Colon (tissue), 2 donors: Measurements from ENCODE around the gene MYL6B.
"Not testable (repeated sequence)": the region's sequence is repeated elsewhere in the genome, so short reads cannot be mapped to it uniquely, and the experiment has no call there.

ENCODE experiments used
- FAIRE-seq: peaks from 2 replicates; lab custom pipeline; 2012; peaks lifted over from hg19 to GRCh38; lab: Jason Lieb, UNC
- donor health status: control.
- donor health status: control.

MYL6B gene

DNA sequence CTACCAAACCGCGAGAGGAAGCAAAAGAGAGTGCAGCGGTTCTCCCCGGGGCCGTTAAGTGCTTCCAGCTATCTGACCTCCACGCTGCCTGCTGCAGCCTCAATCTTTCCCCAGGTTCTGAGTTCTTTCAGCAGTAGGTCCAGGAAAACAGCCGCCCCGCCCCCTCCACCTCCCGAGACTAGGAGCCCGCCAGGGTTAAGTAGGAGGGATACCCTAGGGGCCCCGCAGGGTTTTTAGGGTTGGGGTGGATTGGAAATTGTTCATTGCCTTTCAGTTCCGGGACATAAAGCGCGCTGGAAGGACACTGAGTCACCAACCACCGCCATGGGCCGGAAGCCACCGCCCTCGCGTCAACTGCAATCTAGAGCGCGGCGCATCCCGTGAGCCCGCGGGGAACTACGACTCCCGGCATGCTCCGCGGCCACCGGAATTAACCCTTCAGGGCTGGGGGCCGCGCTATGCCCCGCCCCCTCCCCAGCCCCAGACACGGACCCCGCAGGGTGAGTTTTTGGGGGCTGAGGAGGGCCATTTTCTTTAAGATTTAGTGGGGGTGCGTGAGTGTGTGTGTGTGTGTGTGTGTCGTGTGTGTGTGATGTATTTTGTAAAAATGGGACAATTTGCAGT lies at the start of gene MYL6B:
Gene MYL6B (plus strand): TSS at position 456 of the 624 bp plus-strand sequence. CDS start 1,332 bp downstream, outside the sequence.
- no peak for FAIRE-seq

DNA sequence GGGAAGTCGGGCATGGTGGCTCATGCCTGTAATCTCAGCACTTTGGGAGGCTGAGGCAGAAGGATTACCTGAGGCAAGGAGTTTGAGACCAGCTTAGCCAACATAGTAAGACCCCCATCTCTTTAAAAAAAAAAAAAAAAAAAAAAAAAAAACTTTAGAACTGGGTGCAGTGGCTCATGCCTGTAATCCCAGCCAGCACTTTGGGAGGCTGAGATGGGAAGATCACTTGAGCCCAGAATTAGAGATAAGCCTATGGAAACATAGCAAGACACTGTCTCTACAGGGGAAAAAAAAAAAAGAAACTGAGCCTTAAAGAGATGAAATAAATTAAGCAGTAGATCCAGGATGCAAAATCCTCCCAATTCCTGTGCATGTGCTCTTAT lies 49.7 kb upstream of the MYL6B start:
- FAIRE-seq, result no peak

- FAIRE-seq, result no peak
Measured at GRCh38 chr12:56103066-56103711, 49.2 kb upstream of the MYL6B start.

- no peak for FAIRE-seq
Measured at GRCh38 chr12:56103823-56104108, 48.6 kb upstream of the MYL6B start.

DNA sequence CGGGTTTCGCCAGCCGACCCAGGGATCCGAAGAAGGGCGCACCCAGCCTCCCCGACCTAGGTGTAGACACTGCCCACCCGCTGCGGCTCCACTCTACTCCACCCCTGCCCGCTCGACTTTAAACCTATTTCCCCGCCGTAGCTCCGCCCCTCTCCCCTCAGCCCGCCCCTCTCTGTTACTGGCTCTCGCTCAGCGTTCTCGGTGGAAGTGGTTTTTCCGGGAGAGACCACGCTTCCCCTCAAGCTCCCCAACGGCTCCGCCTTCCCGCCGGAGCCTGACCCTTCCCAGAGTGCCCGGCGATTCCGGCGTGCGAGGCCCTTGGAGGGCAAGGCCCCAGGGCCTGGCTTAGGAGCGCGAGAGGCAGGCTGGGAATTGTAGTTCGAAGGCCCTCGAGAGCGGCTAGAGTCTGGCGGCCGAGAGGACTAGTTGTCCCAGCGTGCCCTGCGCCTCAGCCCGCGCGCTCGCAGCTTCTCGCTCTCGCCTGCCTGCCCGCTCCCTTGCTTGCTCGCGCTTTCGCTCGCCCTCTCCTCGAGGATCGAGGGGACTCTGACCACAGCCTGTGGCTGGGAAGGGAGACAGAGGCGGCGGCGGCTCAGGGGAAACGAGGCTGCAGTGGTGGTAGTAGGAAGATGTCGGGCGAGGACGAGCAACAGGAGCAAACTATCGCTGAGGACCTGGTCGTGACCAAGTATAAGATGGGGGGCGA lies 48.1 kb upstream of the MYL6B start, which contains the start of gene PA2G4:
Gene PA2G4 (plus strand): TSS at position 451 of the 706 bp plus-strand sequence. CDS start 179 bp downstream, at position 630.
- FAIRE-seq, result no peak

- no peak for FAIRE-seq
Measured at GRCh38 chr12:56104815-56105608, 47.4 kb upstream of the MYL6B start.

- FAIRE-seq, result no peak
Measured at GRCh38 chr12:56105609-56105902, 46.8 kb upstream of the MYL6B start.

DNA sequence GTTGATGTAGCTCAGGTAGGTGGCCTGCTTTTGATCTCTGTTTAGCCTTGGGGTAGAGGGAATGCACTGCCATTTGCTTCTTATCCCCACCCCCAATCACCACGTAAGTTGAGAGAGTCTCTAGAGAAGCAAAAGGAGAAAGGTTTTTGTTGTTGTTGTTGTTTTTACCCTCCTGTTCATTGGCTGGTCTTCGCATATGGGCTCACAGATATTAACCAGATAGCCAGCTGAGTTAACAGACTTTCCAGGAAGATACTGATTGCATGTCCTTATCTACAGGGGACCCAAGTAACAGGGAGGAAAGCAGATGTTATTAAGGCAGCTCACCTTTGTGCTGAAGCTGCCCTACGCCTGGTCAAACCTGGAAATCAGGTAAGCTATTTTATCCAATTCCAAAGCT lies 45.1 kb upstream of the MYL6B start:
- no peak for FAIRE-seq

DNA sequence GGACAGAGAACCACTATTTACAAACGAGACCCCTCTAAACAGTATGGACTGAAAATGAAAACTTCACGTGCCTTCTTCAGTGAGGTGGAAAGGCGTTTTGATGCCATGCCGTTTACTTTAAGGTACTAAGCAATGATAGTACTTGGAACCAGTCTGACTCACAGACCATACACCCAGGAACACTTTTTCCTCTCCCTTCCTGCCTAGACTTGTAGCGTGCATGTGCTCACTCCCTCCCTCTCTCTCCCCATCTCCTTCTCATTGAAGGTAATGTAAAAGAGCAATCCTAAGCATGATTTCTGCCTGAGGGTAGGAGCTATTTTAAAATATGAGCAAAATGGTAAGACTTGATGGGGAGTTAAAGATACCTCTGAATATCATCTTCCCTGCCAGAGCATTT lies 41.8 kb upstream of the MYL6B start:
- FAIRE-seq, result no peak

GRCh38 chr12:56114084-56114483 lies 38.3 kb upstream of the MYL6B start:
- no peak for FAIRE-seq

DNA sequence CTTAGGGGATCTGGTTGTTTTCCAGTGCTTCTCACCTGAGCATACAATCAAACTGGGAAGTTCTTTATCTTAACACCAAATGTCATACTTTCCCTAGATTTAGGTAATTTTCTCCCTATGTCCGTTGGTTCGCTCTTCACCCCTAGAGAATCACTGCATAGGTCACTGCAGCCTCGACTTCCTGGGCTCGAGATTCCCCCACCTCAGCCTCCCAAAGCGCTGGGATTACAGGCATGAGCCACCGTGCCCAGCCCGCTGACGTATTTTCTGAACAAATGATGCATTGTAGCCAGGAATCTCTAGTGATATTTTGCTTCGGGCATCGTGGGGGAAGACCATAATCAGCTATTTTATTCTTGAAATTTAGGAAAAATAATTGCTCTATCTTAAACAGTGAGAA lies 37.1 kb upstream of the MYL6B start:
- FAIRE-seq, result no peak

- FAIRE-seq, result no peak
Measured at GRCh38 chr12:56116267-56117081, 35.9 kb upstream of the MYL6B start, which contains the start of gene RPL41. Gene RPL41, plus strand, starts transcription at chr12:56116633.

DNA sequence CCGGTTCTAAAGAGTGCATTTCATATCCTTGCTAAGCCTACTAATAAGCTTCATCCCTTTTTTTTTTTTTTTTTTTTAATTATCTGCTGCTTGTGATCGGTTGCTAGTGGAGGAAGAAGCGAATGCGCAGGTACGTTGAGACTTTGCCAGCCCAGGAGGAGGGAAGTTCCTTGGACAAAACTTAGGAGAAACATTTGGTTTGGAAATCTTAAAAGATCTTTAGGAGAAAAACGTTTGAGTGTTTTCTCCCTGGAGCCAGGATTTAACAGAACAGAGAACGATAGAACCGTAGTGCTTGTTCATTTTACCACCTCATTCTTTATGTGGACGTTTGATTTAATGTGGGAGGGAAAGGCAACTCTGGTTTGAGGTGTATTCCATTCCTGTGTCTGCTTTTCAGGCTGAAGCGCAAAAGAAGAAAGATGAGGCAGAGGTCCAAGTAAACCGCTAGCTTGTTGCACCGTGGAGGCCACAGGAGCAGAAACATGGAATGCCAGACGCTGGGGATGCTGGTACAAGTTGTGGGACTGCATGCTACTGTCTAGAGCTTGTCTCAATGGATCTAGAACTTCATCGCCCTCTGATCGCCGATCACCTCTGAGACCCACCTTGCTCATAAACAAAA lies 35.2 kb upstream of the MYL6B start:
- not testable (repeated sequence) for FAIRE-seq

DNA sequence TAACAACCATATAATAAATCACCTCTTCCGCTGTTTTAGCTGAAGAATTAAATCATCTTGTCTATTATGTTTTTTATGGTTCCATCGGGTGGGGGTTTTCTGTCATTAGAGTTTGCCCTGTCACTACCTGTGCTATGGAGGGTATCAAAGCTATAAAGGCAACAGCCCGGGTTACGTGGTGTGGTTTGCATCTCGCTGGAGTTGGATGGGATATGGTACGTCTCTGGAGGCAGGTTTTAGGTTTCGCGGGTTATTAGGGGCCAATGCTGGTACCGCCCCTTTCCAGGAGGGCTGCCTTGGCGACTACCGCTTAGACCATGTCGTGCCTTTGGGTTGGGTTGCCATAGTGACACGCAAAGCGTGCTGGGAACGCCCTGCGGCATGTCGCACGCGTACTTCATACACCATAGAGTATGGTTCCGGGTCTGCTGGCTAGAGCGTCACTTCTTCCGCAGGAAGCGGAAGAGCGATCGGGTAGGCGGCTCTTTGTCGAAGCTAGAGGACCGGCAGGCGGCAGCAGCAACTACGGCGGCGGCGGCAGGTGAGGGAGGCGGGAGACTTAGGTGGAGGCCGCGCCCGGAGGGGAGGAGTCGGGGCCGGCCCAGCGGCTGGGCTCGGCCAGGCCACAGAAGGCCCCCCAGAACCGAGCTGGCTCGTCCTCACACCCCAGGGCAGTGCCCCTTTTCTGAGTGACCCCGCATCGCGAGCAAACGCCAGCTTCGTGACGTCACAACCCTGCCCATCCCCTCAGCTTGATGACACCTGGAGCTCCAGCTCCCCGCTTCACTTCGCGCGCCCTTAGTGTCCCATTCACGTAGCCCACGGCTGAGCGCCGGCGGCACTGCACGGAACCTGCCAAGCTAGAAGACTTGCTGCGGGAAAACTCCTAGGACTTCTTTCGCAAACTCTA lies 34.4 kb upstream of the MYL6B start, which contains the start of gene ZC3H10:
Gene ZC3H10 (plus strand): TSS at position 489 of the 910 bp plus-strand sequence. CDS start 2,297 bp downstream, outside the sequence.
- FAIRE-seq, result no peak

DNA sequence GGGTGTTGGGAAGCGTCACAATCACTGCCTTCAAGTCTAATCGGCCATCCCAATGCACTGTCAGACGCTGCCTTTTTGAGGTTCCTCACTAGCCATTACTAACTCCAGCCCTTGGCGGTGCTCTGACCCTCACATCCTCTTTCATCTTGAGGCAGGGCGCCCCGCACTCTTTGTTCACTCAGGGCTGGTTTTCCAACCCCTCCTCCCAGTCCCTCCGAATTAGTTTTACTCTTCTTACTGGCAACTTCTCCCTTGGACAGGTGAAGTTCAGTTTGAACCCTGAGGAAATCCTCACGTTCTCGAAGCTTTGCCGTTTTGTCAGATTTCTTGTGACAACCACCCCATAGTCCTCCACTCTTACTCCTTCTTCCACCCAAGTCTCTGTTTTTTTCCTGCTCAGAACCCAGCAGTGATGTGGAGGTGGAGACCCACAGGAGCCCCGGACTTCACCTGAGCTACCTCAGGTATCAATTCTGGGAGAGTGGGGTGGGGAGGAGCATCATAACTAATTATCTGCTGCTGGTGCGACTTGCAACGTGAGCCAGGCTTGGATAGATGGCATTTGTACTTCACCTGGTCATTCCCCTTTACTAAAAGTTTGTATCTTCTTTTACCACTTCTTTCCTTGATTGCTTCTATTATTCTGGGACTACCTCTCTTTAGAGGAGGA lies 33.6 kb upstream of the MYL6B start:
- no peak for FAIRE-seq

- no peak for FAIRE-seq
Measured at GRCh38 chr12:56119361-56119796, 33.0 kb upstream of the MYL6B start.

GRCh38 chr12:56120158-56120846 lies 32.1 kb upstream of the MYL6B start:
- no peak for FAIRE-seq

DNA sequence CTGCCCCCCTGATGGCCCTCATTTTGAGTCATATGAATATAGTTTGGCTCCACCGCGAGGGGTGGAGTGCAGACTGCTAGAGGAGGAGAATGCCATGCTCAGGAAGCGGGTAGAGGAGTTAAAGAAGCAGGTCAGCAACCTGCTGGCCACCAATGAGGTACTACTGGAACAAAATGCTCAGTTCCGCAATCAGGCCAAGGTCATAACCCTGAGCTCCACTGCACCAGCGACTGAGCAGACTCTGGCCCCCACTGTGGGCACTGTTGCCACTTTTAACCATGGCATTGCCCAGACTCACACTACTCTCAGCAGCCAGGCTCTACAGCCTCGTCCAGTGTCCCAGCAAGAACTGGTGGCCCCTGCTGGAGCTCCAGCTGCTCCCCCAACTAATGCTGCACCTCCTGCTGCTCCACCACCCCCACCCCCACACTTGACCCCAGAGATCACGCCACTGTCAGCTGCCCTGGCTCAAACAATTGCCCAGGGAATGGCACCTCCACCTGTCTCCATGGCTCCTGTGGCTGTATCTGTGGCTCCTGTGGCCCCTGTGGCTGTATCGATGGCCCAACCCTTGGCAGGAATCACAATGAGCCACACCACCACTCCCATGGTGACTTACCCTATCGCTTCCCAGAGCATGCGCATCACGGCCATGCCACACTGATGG lies 31.1 kb upstream of the MYL6B start:
- no peak for FAIRE-seq
